Measurements from ENCODE around the gene METTL17. TPM values are rescaled to one million over a fixed set of nuclear protein-coding genes. Genes with fewer than 3 reads are reported as not detected.

The METTL17 gene
- total and polyA plus RNA-seq, 8 donors, result 19.0 to 103 (median 26.8) TPM

DNA sequence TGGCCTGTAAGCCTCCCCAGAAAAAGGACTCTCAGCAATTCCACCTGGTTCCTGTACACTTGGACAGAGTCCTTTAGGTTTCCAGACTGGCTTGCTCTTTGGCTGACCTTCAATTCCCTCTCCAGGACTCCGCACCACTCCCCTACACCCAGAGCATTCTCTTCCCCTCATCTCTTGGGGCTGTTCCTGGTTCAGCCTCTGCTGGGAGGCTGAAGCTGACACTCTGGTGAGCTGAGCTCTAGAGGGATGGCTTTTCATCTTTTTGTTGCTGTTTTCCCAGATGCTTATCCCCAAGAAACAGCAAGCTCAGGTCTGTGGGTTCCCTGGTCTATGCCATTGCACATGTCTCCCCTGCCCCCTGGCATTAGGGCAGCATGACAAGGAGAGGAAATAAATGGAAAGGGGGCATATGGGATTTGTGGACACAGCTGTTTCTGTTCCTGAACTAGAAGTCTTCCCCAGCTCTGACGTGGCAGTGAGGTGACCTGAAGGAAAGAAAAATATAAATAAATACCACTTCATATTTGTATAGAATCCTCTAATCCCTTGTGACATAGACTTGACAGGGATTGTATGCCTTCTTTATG, 53.7 kb downstream of the METTL17 start:
- Histone ChIP-seq H3K27ac (peak overlapping the region; percentile 9 to 61 (median 54)), H3K4me1 (peaks cover 14 to 48% (median 29%) of the 10 kb centered on the region in 3 donors), H3K4me3 (no peak overlapping the region), H3K9me3 (no peaks in the 10 kb centered on the region), H3K27me3 (no peaks in the 10 kb centered on the region), H3K36me3 (no peaks in the 10 kb centered on the region)
- WGBS, 2 donors, result 16 to 30% methylated on average over 2 of the region's 2 CpGs
- intact Hi-C loops (cut with DNase I), result no loop called here
- TF ChIP-seq, protein P1, sequence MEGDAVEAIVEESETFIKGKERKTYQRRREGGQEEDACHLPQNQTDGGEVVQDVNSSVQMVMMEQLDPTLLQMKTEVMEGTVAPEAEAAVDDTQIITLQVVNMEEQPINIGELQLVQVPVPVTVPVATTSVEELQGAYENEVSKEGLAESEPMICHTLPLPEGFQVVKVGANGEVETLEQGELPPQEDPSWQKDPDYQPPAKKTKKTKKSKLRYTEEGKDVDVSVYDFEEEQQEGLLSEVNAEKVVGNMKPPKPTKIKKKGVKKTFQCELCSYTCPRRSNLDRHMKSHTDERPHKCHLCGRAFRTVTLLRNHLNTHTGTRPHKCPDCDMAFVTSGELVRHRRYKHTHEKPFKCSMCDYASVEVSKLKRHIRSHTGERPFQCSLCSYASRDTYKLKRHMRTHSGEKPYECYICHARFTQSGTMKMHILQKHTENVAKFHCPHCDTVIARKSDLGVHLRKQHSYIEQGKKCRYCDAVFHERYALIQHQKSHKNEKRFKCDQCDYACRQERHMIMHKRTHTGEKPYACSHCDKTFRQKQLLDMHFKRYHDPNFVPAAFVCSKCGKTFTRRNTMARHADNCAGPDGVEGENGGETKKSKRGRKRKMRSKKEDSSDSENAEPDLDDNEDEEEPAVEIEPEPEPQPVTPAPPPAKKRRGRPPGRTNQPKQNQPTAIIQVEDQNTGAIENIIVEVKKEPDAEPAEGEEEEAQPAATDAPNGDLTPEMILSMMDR (IDR thresholded peaks at IDR 0.05), result no peak
- peak; percentile 3 to 9 (median 7) for ATAC-seq
- DNase-seq, result peak in 1 of 6 donors; percentile 43
- FAIRE-seq, result no peak

DNA sequence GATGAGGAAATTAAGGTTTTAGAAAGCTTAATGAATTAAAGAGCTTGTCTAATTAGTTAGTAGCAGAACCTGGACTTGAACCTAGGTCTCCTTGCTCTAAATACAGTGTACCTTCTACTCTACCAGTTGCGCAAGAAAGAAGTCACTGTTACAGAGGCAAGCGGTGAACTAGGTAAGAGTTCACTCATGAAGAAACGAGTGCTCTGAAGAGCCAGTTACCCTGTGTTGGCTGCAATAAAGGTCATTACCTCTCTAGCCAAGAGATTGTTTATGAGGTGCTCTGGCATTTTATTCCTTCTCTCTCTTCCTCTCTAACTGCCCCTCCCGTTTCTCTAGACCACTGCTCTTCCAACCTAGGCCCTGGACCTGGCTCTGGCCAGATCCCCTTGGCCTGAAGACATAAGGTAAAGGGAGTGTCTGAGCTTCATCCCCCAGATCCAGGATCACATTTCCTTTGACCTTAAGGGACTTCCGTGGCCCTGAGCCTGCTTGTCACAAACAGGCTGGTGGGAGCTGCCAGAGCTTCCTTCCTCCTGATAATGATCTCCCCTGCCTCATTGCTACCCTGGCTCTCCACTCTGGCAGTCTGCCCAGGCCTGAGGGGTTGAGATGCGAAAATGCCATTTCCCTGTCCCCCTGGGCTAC, 54.3 kb downstream of the METTL17 start:
- no peaks in the 10 kb centered on the region for H3K36me3 ChIP-seq
- H3K4me1 ChIP-seq, result peaks cover 10 to 55% (median 29%) of the 10 kb centered on the region in 3 donors
- TF ChIP-seq, protein P1 (IDR thresholded peaks at IDR 0.05), result no peak
- no peak for FAIRE-seq
- no peaks in the 10 kb centered on the region for H3K27me3 ChIP-seq
- 31% methylated on average over 6 of the region's 6 CpGs for WGBS, 2 donors
- no peaks in the 10 kb centered on the region for H3K9me3 ChIP-seq
- peak in 3 of 4 donors; percentile 2 to 30 (median 29) for ATAC-seq
- H3K27ac ChIP-seq, result peak overlapping the region; percentile 9 to 61 (median 54)
- H3K4me3 ChIP-seq, result no peak overlapping the region
- intact Hi-C loops (cut with DNase I), result no loop called here
- DNase-seq, result peak in 1 of 6 donors; percentile 56

Small RNA genes lying within 50 kb of the gene (microRNA-seq; reads per million reads assigned to microRNA genes)
- 0 reads per million in 2 donors for gene MIR6717

Other genes with a start within 250 kb of the METTL17 start
- not detected for gene EDDM3A, start 244.1 kb upstream of the METTL17 start, total RNA-seq
- gene EDDM3A, start 244.1 kb upstream of the METTL17 start, polyA plus RNA-seq, result not detected
- not detected for gene EDDM3B, start 221.6 kb upstream of the METTL17 start, total RNA-seq
- gene EDDM3B, start 221.6 kb upstream of the METTL17 start, polyA plus RNA-seq, result not detected
- 1 to 10 TPM in 3 of 6 donors, under 1 TPM in 3; 0.31 to 9.9 (median 1.5) TPM for gene RNASE6, start 208.7 kb upstream of the METTL17 start, total RNA-seq
- 1 to 10 TPM in 1 of 2 donors, under 1 TPM in 1; 0.99 to 1.1 TPM for gene RNASE6, start 208.7 kb upstream of the METTL17 start, polyA plus RNA-seq
- gene RNASE1, start 187.1 kb upstream of the METTL17 start, total RNA-seq, result 100 to 1,000 TPM; 281 to 696 (median 362) TPM
- 100 to 1,000 TPM; 144 to 177 TPM for gene RNASE1, start 187.1 kb upstream of the METTL17 start, polyA plus RNA-seq
- gene RNASE3, start 98.6 kb upstream of the METTL17 start, total RNA-seq, result not detected
- gene RNASE3, start 98.6 kb upstream of the METTL17 start, polyA plus RNA-seq, result not detected
- gene RNASE2, start 34.5 kb upstream of the METTL17 start, total RNA-seq, result 1 to 10 TPM in 2 of 6 donors, under 1 TPM in 3, not detected in 1; 0.28 to 1.3 (median 0.72) TPM
- under 1 TPM; 0.27 to 0.45 TPM for gene RNASE2, start 34.5 kb upstream of the METTL17 start, polyA plus RNA-seq
- not detected for gene SLC39A2, start 9.3 kb downstream of the METTL17 start, total RNA-seq
- gene SLC39A2, start 9.3 kb downstream of the METTL17 start, polyA plus RNA-seq, result under 1 TPM in 1 of 2 donors, not detected in 1; 0.09 TPM
- gene NDRG2, start 35.1 kb downstream of the METTL17 start, total RNA-seq, result 10 to 100 TPM; 37.5 to 75.4 (median 47.4) TPM
- 100 to 1,000 TPM; 104 to 159 TPM for gene NDRG2, start 35.1 kb downstream of the METTL17 start, polyA plus RNA-seq
- under 1 TPM in 1 of 6 donors, not detected in 5; 0.23 TPM for gene TPPP2, start 40.2 kb downstream of the METTL17 start, total RNA-seq
- under 1 TPM; 0.46 to 0.59 TPM for gene TPPP2, start 40.2 kb downstream of the METTL17 start, polyA plus RNA-seq
- gene RNASE13, start 44.8 kb downstream of the METTL17 start, total RNA-seq, result under 1 TPM in 2 of 6 donors, not detected in 4; 0.08 to 0.12 TPM
- under 1 TPM; 0.15 to 0.23 TPM for gene RNASE13, start 44.8 kb downstream of the METTL17 start, polyA plus RNA-seq
- gene RNASE7, start 52.4 kb downstream of the METTL17 start, total RNA-seq, result under 1 TPM in 4 of 6 donors, not detected in 2; 0.23 to 0.78 (median 0.28) TPM
- gene RNASE7, start 52.4 kb downstream of the METTL17 start, polyA plus RNA-seq, result under 1 TPM in 1 of 2 donors, not detected in 1; 0.11 TPM
- not detected for gene RNASE8, start 67.8 kb downstream of the METTL17 start, total RNA-seq
- gene RNASE8, start 67.8 kb downstream of the METTL17 start, polyA plus RNA-seq, result not detected
- gene ARHGEF40, start 80.3 kb downstream of the METTL17 start, total RNA-seq, result 10 to 100 TPM; 24.5 to 58.0 (median 36.4) TPM
- gene ARHGEF40, start 80.3 kb downstream of the METTL17 start, polyA plus RNA-seq, result 10 to 100 TPM; 68.8 to 77.0 TPM
- gene ZNF219, start 108.7 kb downstream of the METTL17 start, total RNA-seq, result 10 to 100 TPM; 13.5 to 23.6 (median 16.1) TPM
- gene ZNF219, start 108.7 kb downstream of the METTL17 start, polyA plus RNA-seq, result 10 to 100 TPM; 19.8 to 20.5 TPM
- gene TMEM253, start 111.1 kb downstream of the METTL17 start, total RNA-seq, result 1 to 10 TPM in 2 of 6 donors, under 1 TPM in 4; 0.16 to 1.6 (median 0.56) TPM
- gene TMEM253, start 111.1 kb downstream of the METTL17 start, polyA plus RNA-seq, result 1 to 10 TPM; 1.8 to 4.9 TPM
- not detected for gene OR5AU1, start 166.1 kb downstream of the METTL17 start, total RNA-seq
- not detected for gene OR5AU1, start 166.1 kb downstream of the METTL17 start, polyA plus RNA-seq